GM19395 (cell line): ENCODE data around the gene CORO1A.
"Not testable (repeated sequence)": the region's sequence is repeated elsewhere in the genome, so short reads cannot be mapped to it uniquely, and the experiment has no call there.

ENCODE experiments used
- ATAC-seq: cut with Tn5 transposase; IDR thresholded peaks from one replicate; pipeline ENCODE4 v1.9.1; 2021; ENCODE audit warnings: mild to moderate bottlenecking, moderate library complexity; ENCODE audit not compliant: unreplicated experiment

CORO1A gene

GRCh38 chr16:30183233-30184095 is at the start of gene CORO1A:
Gene CORO1A, plus strand, starts transcription at chr16:30183602. Its CDS starts 1,608 bp downstream, at chr16:30185210.
- ATAC-seq: peak; percentile 45

GRCh38 chr16:30136971-30137605 is 46.3 kb upstream of the CORO1A start:
- no peak for ATAC-seq

GRCh38 chr16:30137897-30138296 is 45.5 kb upstream of the CORO1A start:
- no peak for ATAC-seq

- ATAC-seq: no peak
Observed at GRCh38 chr16:30139583-30140481, 43.6 kb upstream of the CORO1A start.

GRCh38 chr16:30141750-30142149 is 41.7 kb upstream of the CORO1A start:
- no peak for ATAC-seq

- ATAC-seq: no peak
Observed at GRCh38 chr16:30142672-30143346, 40.6 kb upstream of the CORO1A start.

GRCh38 chr16:30143347-30143702 is 40.1 kb upstream of the CORO1A start:
- no peak for ATAC-seq

GRCh38 chr16:30144017-30144416 is 39.4 kb upstream of the CORO1A start:
- ATAC-seq: no peak

GRCh38 chr16:30144917-30145316 is 38.5 kb upstream of the CORO1A start:
- no peak for ATAC-seq

- ATAC-seq: no peak
Observed at GRCh38 chr16:30145657-30146056, 37.7 kb upstream of the CORO1A start.

- ATAC-seq: no peak
Observed at GRCh38 chr16:30147843-30148510, 35.4 kb upstream of the CORO1A start.

- ATAC-seq: no peak
Observed at GRCh38 chr16:30149250-30149930, 34.0 kb upstream of the CORO1A start.

GRCh38 chr16:30151091-30151490 is 32.3 kb upstream of the CORO1A start:
- ATAC-seq: no peak

GRCh38 chr16:30152517-30152916 is 30.9 kb upstream of the CORO1A start:
- ATAC-seq: no peak

GRCh38 chr16:30155188-30155587 is 28.2 kb upstream of the CORO1A start:
- no peak for ATAC-seq

GRCh38 chr16:30157214-30157613 is 26.2 kb upstream of the CORO1A start:
- no peak for ATAC-seq

GRCh38 chr16:30163538-30163937 is 19.9 kb upstream of the CORO1A start:
- no peak for ATAC-seq

GRCh38 chr16:30166202-30166902 is 17.1 kb upstream of the CORO1A start:
- no peak for ATAC-seq

- ATAC-seq: not testable (repeated sequence)
Observed at GRCh38 chr16:30168746-30169145, 14.7 kb upstream of the CORO1A start.
